HG03354 (cell line): ENCODE measurements around the gene PRX.
"Not testable (repeated sequence)": the region's sequence is repeated elsewhere in the genome, so short reads cannot be mapped to it uniquely, and the experiment has no call there.

ENCODE experiments used
- ATAC-seq: cut with Tn5 transposase; IDR thresholded peaks from one replicate; pipeline ENCODE4 v1.9.1; 2021; ENCODE audit warnings: mild to moderate bottlenecking; ENCODE audit not compliant: unreplicated experiment, poor library complexity, severe bottlenecking

The PRX gene

DNA sequence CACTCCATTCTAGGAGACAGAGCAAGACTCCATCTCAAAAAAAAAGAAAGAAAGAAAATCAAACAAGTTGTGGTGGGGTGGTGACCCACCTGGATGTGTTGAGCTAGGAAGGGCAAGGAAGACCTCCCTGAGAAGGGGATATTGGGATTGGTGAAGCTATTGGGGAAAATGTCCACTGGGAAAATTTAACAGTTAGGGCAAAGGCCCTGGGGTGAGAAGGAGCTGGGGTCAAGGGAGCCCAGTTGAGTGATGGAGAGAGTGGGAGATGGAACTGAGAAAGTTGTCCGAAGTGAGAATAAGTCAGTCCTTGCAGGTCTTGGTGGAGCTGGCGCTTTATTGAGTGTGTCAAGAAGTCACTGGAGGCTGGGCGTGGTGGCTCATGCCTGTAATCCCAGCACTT, 25.1 kb upstream of the PRX start:
- ATAC-seq = no peak

GRCh38 chr19:40433391-40434216, 20.4 kb upstream of the PRX start:
- peak; percentile 59 for ATAC-seq

DNA sequence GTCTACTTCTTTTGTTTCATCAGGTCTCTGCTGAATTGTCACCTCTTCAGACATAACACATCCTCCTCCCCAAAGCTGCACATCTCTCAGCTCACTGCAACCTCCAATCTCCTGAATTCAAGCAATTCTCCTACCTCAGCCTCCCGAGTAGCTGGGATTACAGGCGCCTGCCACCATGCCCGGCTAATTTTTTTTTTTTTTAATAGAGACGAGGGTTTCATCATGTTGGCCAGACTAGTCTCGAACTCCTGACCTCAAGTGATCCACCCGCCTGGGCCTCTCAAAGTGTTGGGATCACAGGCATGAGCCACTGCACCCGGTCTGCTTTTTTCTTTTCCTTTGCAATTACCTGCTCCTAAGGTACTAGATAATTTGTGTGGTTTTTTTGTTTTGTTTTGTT, 19.6 kb upstream of the PRX start:
- not testable (repeated sequence) for ATAC-seq

- no peak for ATAC-seq
These were observed 18.5 kb upstream of the PRX start for GRCh38 chr19:40431698-40432097.

- ATAC-seq = not testable (repeated sequence)
These were observed 17.1 kb upstream of the PRX start for GRCh38 chr19:40430242-40430641.

- not testable (repeated sequence) for ATAC-seq
These were observed 15.0 kb upstream of the PRX start for GRCh38 chr19:40428197-40428596.

DNA sequence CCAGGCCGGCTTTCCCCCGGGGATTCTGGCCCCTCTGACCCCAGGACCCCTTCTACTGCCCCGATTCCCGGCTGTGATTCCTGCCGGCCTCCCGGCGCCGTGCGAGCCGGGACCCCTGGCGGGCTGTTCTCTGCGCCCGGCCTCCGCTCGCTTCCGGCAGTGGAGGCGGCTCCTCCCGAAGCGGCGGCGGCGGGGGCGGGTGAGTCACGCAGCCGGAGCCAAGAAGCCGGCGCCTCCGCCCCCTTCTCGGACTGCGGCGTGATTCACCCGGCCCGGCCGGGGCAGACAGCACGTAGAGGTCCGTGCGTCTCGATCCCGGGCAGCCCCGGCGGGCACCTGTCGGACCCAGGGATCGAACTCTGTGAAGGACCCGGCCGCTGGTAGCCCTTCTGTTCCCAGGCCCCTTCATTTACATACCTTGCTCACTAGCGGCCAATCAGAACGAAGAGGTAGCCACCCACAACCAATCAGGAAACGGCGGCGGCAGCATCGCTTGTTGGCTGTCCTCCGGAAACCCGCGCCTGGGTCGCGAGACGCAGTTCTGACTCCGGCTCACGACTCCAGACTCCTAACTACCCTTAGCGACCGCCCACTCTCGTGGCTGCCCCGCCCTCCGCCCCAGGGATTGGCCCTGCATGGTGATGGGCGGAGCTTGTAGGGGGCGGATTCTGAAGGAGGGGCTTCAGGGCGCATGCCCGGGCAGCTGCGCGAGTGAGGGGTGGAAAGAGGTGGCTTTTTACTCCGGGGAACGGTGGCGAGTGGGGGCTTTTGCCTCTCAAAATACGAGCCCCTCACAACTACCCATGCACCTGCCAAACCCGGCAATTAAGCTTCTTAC, 12.5 kb upstream of the PRX start, which contains the start of gene SERTAD1:
Gene SERTAD1, minus strand, starts transcription at position 543 of the 838 bp plus-strand sequence. CDS start 2,446 bp downstream, outside the sequence.
- peak; percentile 84 for ATAC-seq

DNA sequence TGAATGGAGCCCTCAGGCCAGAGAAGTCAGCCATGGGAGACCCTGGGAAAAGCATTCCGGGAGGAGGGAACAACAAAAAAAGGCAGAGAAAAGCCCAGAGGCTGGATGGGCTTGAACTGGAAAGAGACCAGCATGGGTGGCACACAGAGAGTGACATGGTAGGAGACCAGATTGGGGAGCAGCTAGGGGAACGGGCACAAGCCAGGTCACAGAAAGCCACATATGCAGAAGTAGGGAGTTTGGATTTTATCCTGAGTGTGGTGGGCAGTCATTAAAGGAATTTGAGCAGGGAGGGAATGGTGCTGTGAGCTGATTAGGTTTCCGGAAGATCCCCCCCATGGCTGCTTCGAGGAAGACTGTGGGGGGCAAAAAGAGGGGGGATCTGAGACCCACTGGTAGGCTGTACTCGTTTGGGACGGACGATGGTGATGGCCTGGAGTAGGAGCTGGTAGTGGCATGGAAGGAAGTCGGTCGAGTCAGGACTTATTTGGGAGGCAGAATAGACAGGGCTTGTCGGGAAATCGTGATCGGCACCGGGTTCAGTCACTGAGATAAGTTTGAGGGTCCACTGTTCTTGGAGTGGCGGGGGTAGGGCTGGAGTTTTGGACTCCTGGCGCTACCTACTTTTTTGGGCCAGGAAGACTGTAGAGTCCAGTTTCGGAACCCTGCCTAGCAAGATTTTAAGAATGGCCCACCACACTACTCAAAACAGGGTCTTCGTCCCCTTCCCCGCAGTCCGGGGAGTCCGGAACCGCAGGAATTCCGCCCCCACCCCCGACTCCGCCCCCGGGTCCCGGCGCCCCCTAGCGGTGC, 11.7 kb upstream of the PRX start:
- ATAC-seq = no peak

- no peak for ATAC-seq
These were observed 10.8 kb upstream of the PRX start for GRCh38 chr19:40423938-40424337.

- no peak for ATAC-seq
These were observed 9.8 kb upstream of the PRX start for GRCh38 chr19:40422748-40423566.

DNA sequence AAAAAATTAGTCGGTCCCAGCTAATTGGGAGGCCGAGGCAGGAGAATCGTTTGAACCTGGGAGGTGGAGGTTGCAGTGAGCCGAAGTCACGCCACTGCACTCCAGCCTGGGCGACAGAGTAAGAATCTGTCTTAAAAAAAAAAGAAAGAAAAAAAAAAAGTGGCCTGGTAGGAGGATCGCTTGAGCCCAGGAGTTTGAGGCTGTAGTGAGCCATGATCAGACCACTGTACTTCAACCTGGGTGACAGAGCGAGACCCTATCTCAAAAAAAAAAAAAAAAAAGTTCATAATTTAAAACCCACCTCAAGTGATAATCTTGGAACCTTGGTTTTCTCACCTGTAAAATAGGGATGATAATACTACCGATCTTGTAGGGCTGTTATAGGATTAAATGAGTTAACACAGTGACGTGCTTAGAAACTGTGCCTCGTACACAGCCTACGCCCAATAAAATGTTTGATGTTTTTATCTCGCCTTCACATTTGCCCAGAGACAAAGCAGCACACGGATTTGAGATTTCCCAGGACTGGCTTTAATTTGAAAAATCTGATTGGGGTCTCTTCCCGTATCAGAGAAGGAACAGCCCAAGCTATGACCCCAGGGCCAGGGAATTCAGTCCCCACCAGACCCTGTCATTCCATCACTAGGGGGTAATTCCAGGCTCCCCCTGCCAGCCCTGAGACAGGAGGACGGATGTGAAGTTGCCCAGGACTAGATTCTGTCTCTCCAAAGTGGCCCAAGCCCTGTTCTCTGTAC, 9.0 kb upstream of the PRX start:
- no peak for ATAC-seq

DNA sequence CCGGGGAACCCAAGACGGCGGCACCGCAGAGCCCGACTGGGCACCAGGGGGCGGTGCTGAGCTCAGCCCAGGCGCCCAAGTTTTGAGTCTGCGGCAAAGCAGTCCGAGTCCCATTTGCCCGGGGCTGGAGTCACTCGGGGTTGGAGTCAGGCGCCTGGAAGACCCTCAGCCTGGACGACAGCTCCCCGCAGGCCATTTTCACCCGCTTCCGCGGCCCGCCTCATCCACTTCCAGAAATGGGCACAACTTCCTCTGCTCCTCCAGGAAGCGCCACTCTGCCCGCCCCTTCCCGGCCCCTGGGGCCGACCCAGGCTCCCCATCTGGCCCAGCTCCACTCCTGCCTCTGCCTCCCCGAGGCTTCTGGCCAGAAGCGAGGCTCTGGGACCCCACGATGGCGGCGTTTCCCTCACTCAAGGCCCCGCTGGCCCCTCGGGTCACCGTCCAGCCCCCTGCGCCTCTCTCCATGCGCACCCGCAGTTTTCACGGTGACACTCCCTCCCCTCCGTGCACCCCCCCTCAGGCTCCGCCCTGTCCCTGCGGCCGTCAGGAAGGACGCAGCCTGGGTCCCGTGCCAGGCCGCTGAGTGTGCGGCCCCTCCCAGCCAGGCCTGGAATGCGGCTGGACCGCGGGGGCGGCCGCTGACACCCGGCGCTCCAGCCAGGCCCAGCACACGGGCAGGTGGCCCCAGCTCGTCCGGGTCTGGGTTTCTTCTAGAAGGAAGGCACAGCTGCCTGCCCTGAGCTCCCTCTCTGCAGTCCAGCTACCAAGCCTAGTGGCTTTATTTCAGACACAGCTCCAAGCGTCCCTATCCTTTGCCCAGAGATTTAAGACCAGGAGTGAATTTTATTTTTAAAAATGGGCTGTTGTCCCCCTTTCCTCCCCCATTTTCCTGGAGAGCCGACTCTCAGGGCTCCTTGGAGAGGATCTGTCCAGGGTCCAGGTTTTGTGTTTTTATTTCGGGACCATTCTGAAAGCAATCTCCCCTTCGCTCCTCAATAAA, 7.9 kb upstream of the PRX start:
- ATAC-seq = peak; percentile 46

DNA sequence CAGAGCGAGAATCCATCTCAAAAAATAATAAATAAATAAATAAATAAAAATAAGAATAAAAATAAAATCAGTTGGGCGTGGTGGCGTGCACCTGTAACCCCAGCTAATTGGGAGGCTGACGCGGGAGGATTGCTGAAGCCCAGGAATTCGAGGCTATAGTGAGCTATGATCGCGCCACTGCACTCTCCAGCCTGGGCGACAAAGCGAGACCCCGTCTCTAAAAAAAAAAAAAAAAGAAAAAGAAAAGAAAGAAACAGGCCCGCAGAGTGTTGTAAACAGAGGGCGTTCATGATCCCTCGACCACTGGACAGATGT, 7.2 kb upstream of the PRX start:
- ATAC-seq = no peak

- ATAC-seq = no peak
These were observed 6.6 kb upstream of the PRX start for GRCh38 chr19:40419780-40420179.

DNA sequence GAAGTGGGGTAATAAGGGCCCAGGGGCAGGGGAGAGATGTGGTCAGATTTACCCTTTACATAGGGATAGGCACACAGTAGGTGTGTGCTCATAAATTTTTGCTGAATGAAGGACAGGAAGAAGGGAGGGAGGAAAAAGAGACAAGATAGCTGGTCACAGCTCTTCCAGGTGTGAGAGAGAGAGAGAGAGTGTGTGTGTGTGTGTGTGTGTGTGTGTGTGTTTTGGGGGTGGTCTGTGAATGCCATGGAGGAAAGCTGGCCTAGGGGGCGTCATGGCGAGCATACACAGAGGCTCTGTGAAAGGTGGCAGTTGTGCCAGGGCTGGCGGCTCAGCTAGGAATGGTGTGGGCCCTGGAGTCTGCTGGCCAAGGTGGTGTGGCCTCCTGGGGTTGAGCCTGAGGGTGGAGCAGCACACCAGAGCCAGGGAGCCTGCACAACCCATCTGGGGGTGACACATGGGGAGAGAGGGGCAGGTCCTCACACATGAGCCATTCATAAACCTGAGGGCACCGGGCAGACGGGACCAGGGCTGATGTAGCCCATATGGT, 6.0 kb upstream of the PRX start:
- ATAC-seq = no peak

GRCh38 chr19:40418040-40418439, 4.9 kb upstream of the PRX start:
- no peak for ATAC-seq

- no peak for ATAC-seq
These were observed 4.4 kb upstream of the PRX start for GRCh38 chr19:40417643-40417981.
